ENCODE data around the gene PYGL.

GRCh38 chr14:50979941-50980850 lies 35.9 kb upstream of the PYGL start:
- no peak for TF ChIP-seq CTCF (IDR thresholded peaks at IDR 0.05; ENCODE audit: low read depth, low read length, poor library complexity, severe bottlenecking)
- TF ChIP-seq EZH2phosphoT487 (IDR thresholded peaks at IDR 0.05; ENCODE audit: borderline replicate concordance, low read length): no peak
